ENCODE results near the gene MOSPD3.

The MOSPD3 gene

GRCh38 chr7:100571829-100572116, 40.6 kb upstream of the MOSPD3 start:
- in situ Hi-C loops (cut with MboI; ENCODE audit: low sequenced_read_pairs, unreplicated experiment) = loop anchor here (25.0 kb wide), 1 partner anchor 109 kb away; the partner anchor contains the start of gene SPACDR
- no peak for TF ChIP-seq CTCF (IDR thresholded peaks at IDR 0.05; ENCODE audit: borderline replicate concordance, control extremely low read depth, extremely low read depth, insufficient read depth, missing control alignments)
- DNase-seq (ENCODE audit: low spot score) = no peak

- in situ Hi-C loops (cut with MboI; ENCODE audit: low sequenced_read_pairs, unreplicated experiment) = loop anchor here (25.0 kb wide), 1 partner anchor 110 kb away; the partner anchor contains the start of gene SPACDR
- no peak for DNase-seq (ENCODE audit: low spot score)
- TF ChIP-seq CTCF (IDR thresholded peaks at IDR 0.05; ENCODE audit: borderline replicate concordance, control extremely low read depth, extremely low read depth, insufficient read depth, missing control alignments) = no peak
These were observed 39.9 kb upstream of the MOSPD3 start for GRCh38 chr7:100572281-100572948.

GRCh38 chr7:100572949-100573675, 39.2 kb upstream of the MOSPD3 start:
- no peak for DNase-seq (ENCODE audit: low spot score)
- in situ Hi-C loops (cut with MboI; ENCODE audit: low sequenced_read_pairs, unreplicated experiment) = loop anchor here (25.0 kb wide), 1 partner anchor 111 kb away; the partner anchor contains the start of gene SPACDR

GRCh38 chr7:100573691-100574361, 38.5 kb upstream of the MOSPD3 start, which contains the start of gene SAP25:
TSS of gene SAP25 (minus strand) at chr7:100573900. CDS start at chr7:100573742, 158 bp downstream.
- in situ Hi-C loops (cut with MboI; ENCODE audit: low sequenced_read_pairs, unreplicated experiment) = loop anchor here (25.0 kb wide), 1 partner anchor 112 kb away; the partner anchor contains the start of gene SPACDR
- no peak for DNase-seq (ENCODE audit: low spot score)
- no peak for TF ChIP-seq CTCF (IDR thresholded peaks at IDR 0.05; ENCODE audit: borderline replicate concordance, control extremely low read depth, extremely low read depth, insufficient read depth, missing control alignments)

More at GRCh38 chr7:100572949-100573675, 39.2 kb upstream of the MOSPD3 start:
- TF ChIP-seq CTCF (IDR thresholded peaks at IDR 0.05; ENCODE audit: borderline replicate concordance, control extremely low read depth, extremely low read depth, insufficient read depth, missing control alignments) = no peak

GRCh38 chr7:100574362-100575205, 37.8 kb upstream of the MOSPD3 start:
- TF ChIP-seq CTCF (IDR thresholded peaks at IDR 0.05; ENCODE audit: borderline replicate concordance, control extremely low read depth, extremely low read depth, insufficient read depth, missing control alignments) = no peak
- in situ Hi-C loops (cut with MboI; ENCODE audit: low sequenced_read_pairs, unreplicated experiment) = loop anchor here (25.0 kb wide), 1 partner anchor 112 kb away; the partner anchor contains the start of gene SPACDR
- no peak for DNase-seq (ENCODE audit: low spot score)
